Sigmoid colon (tissue), 4 donors: Measurements from ENCODE around the gene TSPEAR.

Source experiments
- CTCF ChIP-seq, 4 experiments: fragments of 450-650 bp in 3 of 4; fragments of 200-600 bp in 1 of 4; IDR thresholded peaks; one replicate each; pipeline ENCODE4 v1.5.1; 2016 to 2019; ENCODE audit warnings: antibody characterized with exemption in 4 of 4, mild to moderate bottlenecking in 3 of 4, moderate library complexity in 2 of 4
- EP300 ChIP-seq, 4 donors: sonication (generic); formaldehyde crosslinking; IDR thresholded peaks; one replicate each; pipeline ENCODE4 v1.6.1; 2017; ENCODE audit warnings: antibody characterized with exemption in 4 of 4
- POLR2A ChIP-seq, 2 donors: fragments of 450-650 bp; IDR thresholded peaks; one replicate each; pipeline ENCODE4 v1.6.1; 2016; ENCODE audit warnings: antibody characterized with exemption in 2 of 2, mild to moderate bottlenecking in 2 of 2, moderate library complexity in 2 of 2

- TF ChIP-seq CTCF (IDR thresholded peaks at IDR 0.05): no peak
- TF ChIP-seq POLR2A (IDR thresholded peaks at IDR 0.05): no peak
- TF ChIP-seq EP300 (IDR thresholded peaks at IDR 0.05): no peak
Observed at GRCh38 chr21:44517175-44517899, 194.0 kb downstream of the TSPEAR start.
